IPS-20b (cell line): ENCODE data around the gene NDUFS7.

Experiments used
- H3K27ac ChIP-seq: one replicate; pipeline ENCODE4 v1.5.1; 2013; ENCODE audit warnings: low read length
- H3K27me3 ChIP-seq: 2 replicates; pipeline ENCODE4 v1.6.1; 2013; ENCODE audit warnings: mild to moderate bottlenecking, low read length, inconsistent platforms; ENCODE audit not compliant: insufficient read depth
- H3K36me3 ChIP-seq: 2 replicates; pipeline ENCODE4 v1.6.1; 2013; ENCODE audit warnings: low read depth, mild to moderate bottlenecking, inconsistent platforms, low read length, moderate library complexity; ENCODE audit not compliant: insufficient read depth
- H3K4me1 ChIP-seq: 2 replicates; pipeline ENCODE4 v1.6.1; 2013; ENCODE audit warnings: mild to moderate bottlenecking, control low read depth, inconsistent platforms, low read length, moderate library complexity; ENCODE audit not compliant: insufficient read depth
- H3K4me3 ChIP-seq: 2 replicates; pipeline ENCODE4 v1.5.1; 2013; ENCODE audit warnings: mild to moderate bottlenecking, low read length, inconsistent platforms
- H3K9ac ChIP-seq: 2 replicates; pipeline ENCODE4 v1.6.1; 2013; ENCODE audit warnings: low read depth, mild to moderate bottlenecking, inconsistent platforms, low read length, moderate library complexity
- H3K9me3 ChIP-seq: 2 replicates; pipeline ENCODE4 v1.6.1; 2013; ENCODE audit warnings: mild to moderate bottlenecking, low read depth, low read length, inconsistent platforms; ENCODE audit not compliant: insufficient read depth

The NDUFS7 gene

GRCh38 chr19:1366899-1367870, 16.5 kb upstream of the NDUFS7 start:
- Histone ChIP-seq H3K36me3 (peaks cover 88% of the 10 kb centered on the region), H3K27ac (no peak overlapping the region), H3K4me3 (no peak overlapping the region), H3K4me1 (no peaks in the 10 kb centered on the region), H3K27me3 (no peaks in the 10 kb centered on the region), H3K9me3 (no peaks in the 10 kb centered on the region), H3K9ac (no peak overlapping the region)

GRCh38 chr19:1369214-1369805, 14.4 kb upstream of the NDUFS7 start:
- Histone ChIP-seq H3K36me3 (peaks cover 89% of the 10 kb centered on the region), H3K27me3 (no peaks in the 10 kb centered on the region), H3K27ac (no peak overlapping the region), H3K4me1 (no peaks in the 10 kb centered on the region), H3K4me3 (no peak overlapping the region), H3K9ac (no peak overlapping the region), H3K9me3 (no peaks in the 10 kb centered on the region)

- Histone ChIP-seq H3K9me3 (no peaks in the 10 kb centered on the region), H3K36me3 (peaks cover 78% of the 10 kb centered on the region), H3K4me3 (no peak overlapping the region), H3K9ac (no peak overlapping the region), H3K4me1 (no peaks in the 10 kb centered on the region), H3K27ac (no peak overlapping the region), H3K27me3 (no peaks in the 10 kb centered on the region)
Measured at GRCh38 chr19:1370579-1371361, 12.9 kb upstream of the NDUFS7 start.

- Histone ChIP-seq H3K4me3 (no peak overlapping the region), H3K36me3 (peaks cover 66% of the 10 kb centered on the region), H3K9me3 (no peaks in the 10 kb centered on the region), H3K9ac (no peak overlapping the region), H3K4me1 (no peaks in the 10 kb centered on the region), H3K27ac (no peak overlapping the region), H3K27me3 (no peaks in the 10 kb centered on the region)
Measured at GRCh38 chr19:1373042-1373533, 10.6 kb upstream of the NDUFS7 start.

- no peak overlapping the region for H3K9ac ChIP-seq
- no peak overlapping the region for H3K27ac ChIP-seq
- no peaks in the 10 kb centered on the region for H3K4me1 ChIP-seq
- H3K27me3 ChIP-seq: no peaks in the 10 kb centered on the region
- H3K9me3 ChIP-seq: no peaks in the 10 kb centered on the region
- peaks cover 63% of the 10 kb centered on the region for H3K36me3 ChIP-seq
- H3K4me3 ChIP-seq: no peak overlapping the region
Measured at GRCh38 chr19:1373534-1374249, 10.0 kb upstream of the NDUFS7 start.

GRCh38 chr19:1374250-1374577, 9.5 kb upstream of the NDUFS7 start:
- H3K9ac ChIP-seq: no peak overlapping the region

GRCh38 chr19:1376415-1376805, 7.3 kb upstream of the NDUFS7 start:
- Histone ChIP-seq H3K27ac (no peak overlapping the region), H3K9ac (no peak overlapping the region), H3K27me3 (no peaks in the 10 kb centered on the region), H3K9me3 (no peaks in the 10 kb centered on the region), H3K4me1 (peaks cover under 1% of the 10 kb centered on the region; the same call in 1 of the 2 replicates), H3K36me3 (peaks cover 39% of the 10 kb centered on the region), H3K4me3 (no peak overlapping the region)

More at GRCh38 chr19:1374250-1374577, 9.5 kb upstream of the NDUFS7 start:
- H3K27ac ChIP-seq: no peak overlapping the region
- no peaks in the 10 kb centered on the region for H3K27me3 ChIP-seq
- no peaks in the 10 kb centered on the region for H3K9me3 ChIP-seq
- H3K4me3 ChIP-seq: no peak overlapping the region
- peaks cover 61% of the 10 kb centered on the region for H3K36me3 ChIP-seq
- H3K4me1 ChIP-seq: no peaks in the 10 kb centered on the region

- Histone ChIP-seq H3K4me3 (no peak overlapping the region), H3K27me3 (no peaks in the 10 kb centered on the region), H3K9me3 (no peaks in the 10 kb centered on the region), H3K4me1 (peaks cover 2% of the 10 kb centered on the region; the same call in 1 of the 2 replicates), H3K27ac (no peak overlapping the region), H3K36me3 (peaks cover 33% of the 10 kb centered on the region), H3K9ac (no peak overlapping the region)
Measured at GRCh38 chr19:1377176-1377964, 6.3 kb upstream of the NDUFS7 start.

GRCh38 chr19:1377965-1378785, 5.5 kb upstream of the NDUFS7 start:
- H3K9ac ChIP-seq: no peak overlapping the region
- H3K27me3 ChIP-seq: no peaks in the 10 kb centered on the region
- H3K4me3 ChIP-seq: no peak overlapping the region
- no peaks in the 10 kb centered on the region for H3K9me3 ChIP-seq
- no peak overlapping the region for H3K27ac ChIP-seq
- peaks cover 25% of the 10 kb centered on the region for H3K36me3 ChIP-seq
- H3K4me1 ChIP-seq: peaks cover 2% of the 10 kb centered on the region; the same call in 1 of the 2 replicates
